ENCODE measurements around the gene DEDD. TPM values are rescaled to one million over a fixed set of nuclear protein-coding genes. Genes with fewer than 3 reads are reported as not detected.

The DEDD gene
- total and polyA plus RNA-seq, 2 of the 4 experiments (the other 2 are of a cell fraction), result 40.2 to 47.9 TPM

DNA sequence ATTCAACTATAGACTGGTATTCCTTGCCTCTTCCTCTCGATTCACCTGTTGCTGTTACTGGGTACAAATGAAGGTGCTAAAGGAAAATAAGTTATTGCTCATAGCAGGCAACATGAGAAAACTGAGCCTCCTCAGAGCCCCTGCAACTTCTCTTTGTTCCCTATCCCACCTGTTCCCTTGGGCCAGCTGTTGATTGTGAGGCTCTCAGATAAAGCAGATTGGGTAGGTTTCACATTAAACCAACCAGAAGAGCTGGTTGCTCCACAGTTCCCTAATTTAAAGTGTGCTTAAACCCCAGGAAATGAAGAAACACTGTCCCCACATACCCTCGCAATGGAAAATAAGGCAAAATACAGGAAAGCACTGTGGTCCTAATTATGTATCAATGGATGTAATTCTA is 4.8 kb downstream of the DEDD start:
- Histone ChIP-seq H3K14ac (replicated peaks; ENCODE audit: low read depth, low read length) (no peak overlapping the region), H4K8ac (ENCODE audit: low read depth in 2 of 2, low read length in 2 of 2) (no peak overlapping the region), H3K9me3 (ENCODE audit: control insufficient read depth, insufficient read depth, low read length) (no peaks in the 10 kb centered on the region; the same call in 1 of the 2 replicates), H3K79me1 (ENCODE audit: low read depth in 1 of 2, low read length in 2 of 2) (peaks cover 28 to 75% of the 10 kb centered on the region in 2 experiments), H2BK120ac (ENCODE audit: low read depth, low read length) (no peak overlapping the region), H2AK9ac (replicated peaks; ENCODE audit: low read depth, low read length, poor library complexity) (no peak overlapping the region), H3K9ac (ENCODE audit: low read depth, low read length) (no peak overlapping the region), H2AK5ac (ENCODE audit: low read depth, low read length) (no peak overlapping the region), H4K5ac (ENCODE audit: low read depth, low read length) (no peak overlapping the region), H2BK5ac (ENCODE audit: low read depth, low read length, poor library complexity, severe bottlenecking) (no peak overlapping the region), H3K27ac (ENCODE audit: insufficient read depth, low read length) (no peak overlapping the region), H3K4me1 (ENCODE audit: control insufficient read depth, insufficient read depth, low read length) (peaks cover 2% of the 10 kb centered on the region), H3K4ac (ENCODE audit: low read depth, low read length) (no peak overlapping the region), H3K9me1 (ENCODE audit: insufficient read depth, low read length) (peaks cover 13% of the 10 kb centered on the region), H3K36me3 (ENCODE audit: control insufficient read depth, insufficient read depth, low read length) (peaks cover 36% of the 10 kb centered on the region), H2BK20ac (ENCODE audit: low read depth, low read length) (no peak overlapping the region), H3K23ac (ENCODE audit: low read depth, low read length) (no peak overlapping the region), H4K20me1 (ENCODE audit: insufficient read depth, low read length) (peaks cover 26% of the 10 kb centered on the region), H2BK15ac (ENCODE audit: low read depth, low read length) (no peak overlapping the region), H3K4me2 (ENCODE audit: low read depth, low read length) (no peak overlapping the region), H2AFZ (replicated peaks; ENCODE audit: low read length, poor library complexity) (no peak overlapping the region), H4K91ac (ENCODE audit: insufficient read depth, low read depth, low read length) (no peak overlapping the region), H3K56ac (ENCODE audit: extremely low read depth, insufficient read depth, low read length) (no peak overlapping the region), H3K4me3 (ENCODE audit: insufficient read depth, low read depth, low read length) (no peak overlapping the region), H3K18ac (ENCODE audit: low read depth, low read length) (no peak overlapping the region), H3K27me3 (ENCODE audit: control insufficient read depth, insufficient read depth, low read length) (no peaks in the 10 kb centered on the region)
- ChIA-PET CTCF (interaction anchor here (1.0 kb wide), 1 partner anchor 31 kb away, joined by 3 read pairs; no protein-coding TSS in a partner anchor), POLR2A (ENCODE audit: unreplicated experiment) (no interaction called here)
- dilution Hi-C loops (cut with HindIII; ENCODE audit: low sequenced_read_pairs, unreplicated experiment), result no loop called here
- in situ Hi-C loops (cut with MboI; ENCODE audit: low sequenced_read_pairs), result no loop called here
- no peak for TF ChIP-seq NFE2L2 (IDR thresholded peaks at IDR 0.05; ENCODE audit: low read depth, low read length)
- no peak for TF ChIP-seq MAZ (IDR thresholded peaks at IDR 0.05; ENCODE audit: borderline replicate concordance, low read depth, low read length)
- no peak for TF ChIP-seq CEBPB (IDR thresholded peaks at IDR 0.05; ENCODE audit: low read depth, low read length)
- intact Hi-C loops (cut with micrococcal nuclease), result no loop called here
- no CpG with 5 or more reads among the region's 2 CpGs for WGBS, 2 experiments (ENCODE audit: extremely low coverage in 2 of 2, insufficient read length in 1 of 2)
- BruUV-seq (replicated peaks), result no TSS peak
- ATAC-seq (ENCODE audit: low read depth) (no peak), DNase-seq (no peak)
